ENCODE measurements around the gene CIDEB. TPM values are rescaled to one million over a fixed set of nuclear protein-coding genes. Genes with fewer than 3 reads are reported as not detected.

CIDEB gene
- total and polyA plus RNA-seq, 9 of the 15 experiments (the other 6 are each of a cell fraction or from before 2014, with no cell fraction given) = 0.03 to 0.35 (median 0.09) TPM; not detected in 3

- H3K27ac ChIP-seq (ENCODE audit: extremely low read depth, low read depth, low read length) = no peak overlapping the region
- CTCF ChIA-PET (ENCODE audit: low intra/inter-chr PET ratio) = interaction anchor here (1.2 kb wide), 1 partner anchor 66 kb away, joined by 5 read pairs; the partner anchor contains the start of gene TINF2
- no peaks in the 10 kb centered on the region for H3K9me3 ChIP-seq (replicated peaks; ENCODE audit: control insufficient read depth, insufficient read depth, low read depth, low read length)
- intact Hi-C loops (cut with micrococcal nuclease) (no loop called here), in situ Hi-C loops (cut with MboI) (no loop called here)
- H3K9me1 ChIP-seq (ENCODE audit: control insufficient read depth, insufficient read depth, low read length) = no peaks in the 10 kb centered on the region
- H3K36me3 ChIP-seq (ENCODE audit: control insufficient read depth, insufficient read depth, low read length) = peaks cover 63% of the 10 kb centered on the region; the same call in 2 of the 3 replicates
- no peak overlapping the region for H3K4me3 ChIP-seq
- H3K27me3 ChIP-seq (ENCODE audit: control insufficient read depth in 2 of 2, insufficient read depth in 2 of 2, low read length in 2 of 2) = no peaks in the 10 kb centered on the region
- H3K4me1 ChIP-seq (replicated peaks in 1 of 2; ENCODE audit: control insufficient read depth in 2 of 2, insufficient read depth in 2 of 2, low read length in 2 of 2) = peaks cover 2 to 4% of the 10 kb centered on the region in 2 experiments; a peak in 2 of 5 replicates
- no peak overlapping the region for H2AFZ ChIP-seq (ENCODE audit: low read depth, low read length)
- H3K9ac ChIP-seq (ENCODE audit: insufficient read depth in 1 of 2, low read depth in 2 of 2, low read length in 2 of 2) = no peak overlapping the region
- no peak for FAIRE-seq
- no peaks in the 10 kb centered on the region for H3K79me2 ChIP-seq (ENCODE audit: control insufficient read depth, insufficient read depth, low read length)
- BruUV-seq (replicated peaks) = no TSS peak
- ATAC-seq = no peak
- 70% methylated on average over 6 of the region's 7 CpGs for WGBS (ENCODE audit: insufficient coverage, low coverage, missing lambda C conversion rate)
- H3K4me2 ChIP-seq (ENCODE audit: insufficient read depth, low read length) = no peak overlapping the region
- no peak for DNase-seq (ENCODE audit: extremely low read depth in 1 of 4, low spot score in 3 of 4)
- no peak for TF ChIP-seq ZNF589 (CRISPR knock-in tag; IDR thresholded peaks at IDR 0.05; ENCODE audit: low read depth)
- TF ChIP-seq MAZ (CRISPR knock-in tag; conservative IDR thresholded peaks at IDR 0.05 in 1 of 2, IDR thresholded peaks at IDR 0.05 in 1 of 2) = no peak
- no peak for TF ChIP-seq ZNF121 (CRISPR knock-in tag; conservative IDR thresholded peaks at IDR 0.05)
- no peak for TF ChIP-seq JUN (IDR thresholded peaks at IDR 0.05; ENCODE audit: borderline replicate concordance, low read depth, low read length)
- no peak for TF ChIP-seq JUN (CRISPR knock-in tag; IDR thresholded peaks at IDR 0.05; ENCODE audit: borderline replicate concordance)
- no peak for TF ChIP-seq HMGN3 (IDR thresholded peaks at IDR 0.05; ENCODE audit: borderline replicate concordance, extremely low read depth, insufficient read length, low read depth, low read length)
- no peak for TF ChIP-seq ZNF232 (CRISPR knock-in tag; IDR thresholded peaks at IDR 0.05)
- no peak for TF ChIP-seq NFIC (IDR thresholded peaks at IDR 0.05)
- no peak for TF ChIP-seq SMC3 (conservative IDR thresholded peaks at IDR 0.05; ENCODE audit: insufficient read depth, low read depth, low read length)
- TF ChIP-seq FUS (optimal IDR thresholded peaks at IDR 0.05; ENCODE audit: low read depth, low read length) = no peak
- TF ChIP-seq RFX5 (IDR thresholded peaks at IDR 0.05; ENCODE audit: low read depth, low read length) = no peak
- TF ChIP-seq SLC30A9 (CRISPR knock-in tag; IDR thresholded peaks at IDR 0.05) = no peak
- no peak for TF ChIP-seq HDAC6 (IDR thresholded peaks at IDR 0.05; ENCODE audit: low read depth, low read length)
- POLR2A ChIA-PET = interaction anchor here (0.6 to 1.8 kb wide), 8 partner anchors 9 to 469 kb away, joined by 3 to 6 read pairs (median 4); partner anchors contain the start of genes DHRS1, NOP9, PCK2 and TINF2
- H4K20me1 ChIP-seq (replicated peaks; ENCODE audit: control insufficient read depth, insufficient read depth, low read length) = no peaks in the 10 kb centered on the region
These were observed 756 bp upstream of the CIDEB start for GRCh38 chr14:24308342-24309124.

Measured in K562 (cell line).